Astrocyte (in vitro differentiated cells and primary cell): ENCODE results near the gene PRPF31.

ENCODE experiments used
- EZH2 ChIP-seq: IDR thresholded peaks from 2 replicates; pipeline ENCODE4 v1.6.1; 2012; ENCODE audit warnings: mild to moderate bottlenecking, low read length, inconsistent platforms; ENCODE audit not compliant: insufficient read depth
- TF ChIP-seq, protein P1 (sequence below): IDR thresholded peaks from 2 replicates; pipeline ENCODE4 v1.5.1; 2011; ENCODE audit warnings: low read depth, mild to moderate bottlenecking, inconsistent platforms, low read length, moderate library complexity; ENCODE audit not compliant: insufficient read depth

DNA sequence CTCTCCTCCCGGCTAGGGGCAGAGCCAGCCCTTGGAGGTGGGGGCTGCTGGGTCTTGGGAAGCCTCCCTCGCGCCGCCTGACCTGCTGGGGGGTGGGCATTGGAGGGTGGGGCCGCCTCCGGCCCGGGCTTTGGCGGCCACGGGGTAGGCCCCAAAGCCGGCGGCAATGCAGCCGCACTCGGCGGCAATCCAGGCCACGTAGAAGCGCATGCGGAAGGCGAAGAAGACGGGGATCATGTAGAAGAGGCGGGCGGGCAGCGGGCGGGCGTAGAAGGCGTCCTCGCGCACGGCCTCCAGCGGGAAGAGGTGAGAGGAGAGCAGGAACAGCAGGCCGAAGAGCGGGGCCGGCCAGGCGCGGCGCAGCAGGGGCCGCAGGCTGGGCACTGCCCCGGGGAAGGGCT, 65.1 kb downstream of the PRPF31 start:
- TF ChIP-seq, protein P1, sequence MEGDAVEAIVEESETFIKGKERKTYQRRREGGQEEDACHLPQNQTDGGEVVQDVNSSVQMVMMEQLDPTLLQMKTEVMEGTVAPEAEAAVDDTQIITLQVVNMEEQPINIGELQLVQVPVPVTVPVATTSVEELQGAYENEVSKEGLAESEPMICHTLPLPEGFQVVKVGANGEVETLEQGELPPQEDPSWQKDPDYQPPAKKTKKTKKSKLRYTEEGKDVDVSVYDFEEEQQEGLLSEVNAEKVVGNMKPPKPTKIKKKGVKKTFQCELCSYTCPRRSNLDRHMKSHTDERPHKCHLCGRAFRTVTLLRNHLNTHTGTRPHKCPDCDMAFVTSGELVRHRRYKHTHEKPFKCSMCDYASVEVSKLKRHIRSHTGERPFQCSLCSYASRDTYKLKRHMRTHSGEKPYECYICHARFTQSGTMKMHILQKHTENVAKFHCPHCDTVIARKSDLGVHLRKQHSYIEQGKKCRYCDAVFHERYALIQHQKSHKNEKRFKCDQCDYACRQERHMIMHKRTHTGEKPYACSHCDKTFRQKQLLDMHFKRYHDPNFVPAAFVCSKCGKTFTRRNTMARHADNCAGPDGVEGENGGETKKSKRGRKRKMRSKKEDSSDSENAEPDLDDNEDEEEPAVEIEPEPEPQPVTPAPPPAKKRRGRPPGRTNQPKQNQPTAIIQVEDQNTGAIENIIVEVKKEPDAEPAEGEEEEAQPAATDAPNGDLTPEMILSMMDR: no peak
- TF ChIP-seq EZH2: no peak
